ENCODE results near the gene SLC1A4.

GRCh38 chr2:64987956-64988419 is 1.2 kb upstream of the SLC1A4 start:
- TF ChIP-seq CTCF (IDR thresholded peaks at IDR 0.05; ENCODE audit: insufficient read depth, low read length, poor library complexity, severe bottlenecking) (no peak), EZH2phosphoT487 (conservative IDR thresholded peaks at IDR 0.05; ENCODE audit: low read length) (no peak)
